ENCODE results near the gene STX19.
"Not testable (repeated sequence)": the region's sequence is repeated elsewhere in the genome, so short reads cannot be mapped to it uniquely, and the experiment has no call there.

STX19 gene

GRCh38 chr3:93973131-93974126 lies 55.0 kb downstream of the STX19 start, which contains the start of gene PROS1:
Gene PROS1 (minus strand): TSS chr3:93973896. CDS start chr3:93973749, 147 bp downstream.
- peak; percentile 58 for DNase-seq (ENCODE audit: low read depth)

GRCh38 chr3:93969997-93970396 lies 58.4 kb downstream of the STX19 start:
- DNase-seq (ENCODE audit: low read depth), result no peak

GRCh38 chr3:93969443-93969842 lies 59.0 kb downstream of the STX19 start:
- DNase-seq (ENCODE audit: low read depth), result no peak

GRCh38 chr3:93965106-93965505 lies 63.3 kb downstream of the STX19 start:
- not testable (repeated sequence) for DNase-seq (ENCODE audit: low read depth)
